ENCODE results near the gene BRI3BP.
"Not testable (repeated sequence)": the region's sequence is repeated elsewhere in the genome, so short reads cannot be mapped to it uniquely, and the experiment has no call there.

The BRI3BP gene

DNA sequence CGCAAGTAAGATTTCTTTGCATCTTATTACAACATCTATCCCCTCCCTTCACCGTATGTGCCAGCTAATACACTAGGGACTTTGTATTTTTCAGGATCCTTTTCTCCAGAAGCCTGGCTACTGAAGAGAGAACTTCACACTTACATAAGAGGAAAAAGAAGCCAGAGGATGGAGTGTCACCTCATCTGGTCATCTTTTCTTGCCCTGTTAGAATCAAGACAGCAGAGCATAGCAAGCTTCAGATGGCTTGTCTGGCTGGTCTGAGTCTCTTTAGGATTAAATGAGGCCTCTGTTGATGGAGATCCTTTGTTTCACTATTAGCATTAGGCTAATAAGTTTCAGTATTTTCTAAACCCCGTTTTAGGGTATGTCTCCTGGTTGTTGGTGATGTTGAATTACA lies 57.4 kb downstream of the BRI3BP start:
- no peak overlapping the region for H3K4me3 ChIP-seq (ENCODE audit: low read depth, low read length)
- TF ChIP-seq CTCF (IDR thresholded peaks at IDR 0.05; ENCODE audit: insufficient read depth, low read depth, low read length, missing control alignments): no peak
- DNase-seq (ENCODE audit: low read depth): no peak

DNA sequence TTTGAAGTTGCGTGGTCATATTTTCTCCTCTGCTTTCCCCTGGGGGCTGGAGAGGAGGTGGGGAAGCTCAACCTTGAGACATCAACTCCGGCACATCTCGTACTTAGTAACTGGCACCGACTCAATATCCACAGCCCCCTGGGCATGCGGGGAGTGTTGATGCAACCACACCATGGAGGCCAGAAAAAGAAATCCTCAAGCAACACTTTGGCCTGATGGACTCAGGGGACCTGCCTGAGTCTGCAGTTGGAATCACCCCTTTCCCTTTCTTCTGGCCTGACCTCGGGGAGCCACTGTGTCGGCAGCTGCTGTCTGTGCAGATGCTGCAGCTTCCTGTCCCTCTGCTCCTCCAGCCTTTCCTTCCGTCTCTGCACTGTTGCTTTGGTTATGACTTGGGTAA lies 60.4 kb downstream of the BRI3BP start:
- TF ChIP-seq CTCF (IDR thresholded peaks at IDR 0.05; ENCODE audit: insufficient read depth, low read depth, low read length, missing control alignments): no peak
- no peak overlapping the region for H3K4me3 ChIP-seq (ENCODE audit: low read depth, low read length)
- DNase-seq (ENCODE audit: low read depth): no peak

DNA sequence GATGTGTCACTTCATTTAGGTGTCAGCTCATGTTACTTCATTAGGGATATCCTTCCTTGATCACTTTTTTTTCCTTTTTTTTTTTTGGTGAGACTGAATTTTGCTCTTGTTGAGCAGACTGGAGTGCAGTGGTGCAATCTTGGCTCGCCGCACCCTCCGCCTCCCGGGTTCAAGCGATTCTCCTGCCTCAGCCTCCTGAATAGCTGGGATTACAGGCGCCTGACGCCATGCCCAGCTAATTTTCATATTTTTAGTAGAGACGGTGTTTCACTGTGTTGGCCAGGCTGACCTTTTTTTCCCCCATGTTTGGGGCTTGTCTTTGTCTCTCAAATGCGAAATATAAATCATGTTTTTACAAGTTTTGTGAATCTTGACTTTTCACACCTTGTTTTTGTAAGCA lies 62.1 kb downstream of the BRI3BP start:
- TF ChIP-seq CTCF (IDR thresholded peaks at IDR 0.05; ENCODE audit: insufficient read depth, low read depth, low read length, missing control alignments): no peak
- no peak for DNase-seq (ENCODE audit: low read depth)

GRCh38 chr12:125056306-125056705 lies 62.9 kb downstream of the BRI3BP start:
- DNase-seq (ENCODE audit: low read depth): no peak
- no peak for TF ChIP-seq CTCF (IDR thresholded peaks at IDR 0.05; ENCODE audit: insufficient read depth, low read depth, low read length, missing control alignments)
- H3K4me3 ChIP-seq (ENCODE audit: low read depth, low read length): no peak overlapping the region

More for the DNA sequence above, 62.1 kb downstream of the BRI3BP start:
- H3K4me3 ChIP-seq (ENCODE audit: low read depth, low read length): no peak overlapping the region

DNA sequence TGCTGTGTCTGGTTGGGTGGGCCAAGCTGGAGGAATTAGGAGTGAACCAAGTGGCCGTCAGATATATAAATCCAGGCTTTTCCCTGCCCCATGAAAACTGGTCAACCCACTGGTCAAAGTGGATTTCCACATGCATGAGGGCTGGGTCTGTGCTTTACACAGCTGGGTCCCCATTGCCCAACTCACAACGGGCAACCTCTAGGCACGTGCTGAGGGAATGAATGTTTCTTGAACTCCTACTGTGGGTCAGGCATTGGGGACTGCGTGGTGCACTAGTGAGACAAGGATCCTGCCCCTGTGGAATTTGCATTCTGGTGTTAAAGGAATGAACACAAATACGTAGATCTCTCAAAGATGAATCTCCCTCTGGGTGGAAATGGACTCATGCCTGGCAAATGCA lies 64.3 kb downstream of the BRI3BP start:
- no peak for TF ChIP-seq CTCF (IDR thresholded peaks at IDR 0.05; ENCODE audit: insufficient read depth, low read depth, low read length, missing control alignments)
- DNase-seq (ENCODE audit: low read depth): no peak
- no peak overlapping the region for H3K4me3 ChIP-seq (ENCODE audit: low read depth, low read length)

DNA sequence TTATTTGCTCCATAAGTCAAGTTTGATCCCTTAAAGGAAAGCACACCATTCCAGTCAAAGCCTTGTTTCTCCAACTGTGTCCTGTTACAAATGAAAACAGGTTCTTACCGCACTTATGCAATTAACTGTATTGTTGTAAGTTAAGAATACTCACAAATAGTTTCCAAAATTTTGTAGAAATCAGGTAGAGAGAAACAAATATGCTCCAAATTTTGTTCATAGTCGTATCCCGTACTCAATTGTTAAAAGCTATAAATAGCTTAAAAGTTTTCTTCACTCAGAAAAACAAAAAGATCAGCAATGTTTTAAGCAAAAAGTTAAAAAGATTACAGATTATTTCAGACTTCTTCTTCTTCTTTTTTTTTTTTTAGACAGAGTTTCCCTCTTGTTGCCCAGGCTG lies 67.8 kb downstream of the BRI3BP start:
- no peak for TF ChIP-seq CTCF (IDR thresholded peaks at IDR 0.05; ENCODE audit: insufficient read depth, low read depth, low read length, missing control alignments)
- DNase-seq (ENCODE audit: low read depth): no peak
- H3K4me3 ChIP-seq (ENCODE audit: low read depth, low read length): no peak overlapping the region

- H3K4me3 ChIP-seq (ENCODE audit: low read depth, low read length); DNase-seq (ENCODE audit: low read depth): not testable (repeated sequence)
These were observed 70.1 kb downstream of the BRI3BP start for GRCh38 chr12:125063522-125063921.
